NCI-H1105 treated with DMSO at 0.1 percent for 48 hours (cell line): ENCODE measurements around the gene SDSL.

Source experiments
- DNase-seq: peaks from one replicate; lab custom pipeline; 2025; lab: John Stamatoyannopoulos, UW

SDSL gene

GRCh38 chr12:113468365-113469223 is 46.4 kb downstream of the SDSL start:
- DNase-seq, result no peak

GRCh38 chr12:113469224-113469948 is 47.2 kb downstream of the SDSL start:
- no peak for DNase-seq

- DNase-seq, result no peak
These were observed 48.0 kb downstream of the SDSL start for GRCh38 chr12:113469949-113470743.

GRCh38 chr12:113470871-113471618 is 48.9 kb downstream of the SDSL start:
- no peak for DNase-seq

- peak; percentile 56 for DNase-seq
These were observed 49.5 kb downstream of the SDSL start, which contains the start of gene LHX5 for GRCh38 chr12:113471619-113472171. Gene LHX5 (minus strand): TSS chr12:113471871. CDS start chr12:113471498, 373 bp downstream.

- DNase-seq, result no peak
These were observed 50.3 kb downstream of the SDSL start for GRCh38 chr12:113472191-113473121.

- DNase-seq, result no peak
These were observed 51.2 kb downstream of the SDSL start for GRCh38 chr12:113473400-113473799.

GRCh38 chr12:113473942-113474341 is 51.8 kb downstream of the SDSL start:
- DNase-seq, result no peak

GRCh38 chr12:113474635-113475436 is 52.7 kb downstream of the SDSL start:
- no peak for DNase-seq

- peak; percentile 25 for DNase-seq
These were observed 53.4 kb downstream of the SDSL start for GRCh38 chr12:113475451-113476175.

GRCh38 chr12:113476176-113476986 is 54.2 kb downstream of the SDSL start:
- no peak for DNase-seq

GRCh38 chr12:113477171-113477841 is 55.1 kb downstream of the SDSL start:
- no peak for DNase-seq

GRCh38 chr12:113477842-113478215 is 55.6 kb downstream of the SDSL start:
- DNase-seq, result no peak

- DNase-seq, result no peak
These were observed 56.3 kb downstream of the SDSL start for GRCh38 chr12:113478351-113479011.

- DNase-seq, result no peak
These were observed 57.0 kb downstream of the SDSL start for GRCh38 chr12:113479216-113479589.

- no peak for DNase-seq
These were observed 57.6 kb downstream of the SDSL start for GRCh38 chr12:113479590-113480335.
